Fibroblast of pulmonary artery (primary cell): ENCODE data around the gene LEKR1.

Source experiments
- DNase-seq: peaks from one replicate; pipeline ENCODE4 v3.0.0-alpha.2; 2010; ENCODE audit warnings: low read depth
- H3K4me3 ChIP-seq: replicated peaks from 2 replicates; pipeline ENCODE4 v1.5.1; 2011; ENCODE audit warnings: low read depth, mild to moderate bottlenecking, control low read depth, low read length, moderate library complexity
- TF ChIP-seq, protein P1 (sequence below): IDR thresholded peaks from 2 replicates; pipeline ENCODE4 v1.5.1; 2011; ENCODE audit warnings: mild to moderate bottlenecking, control low read depth, low read length, inconsistent platforms; ENCODE audit errors: missing control alignments

Gene LEKR1

GRCh38 chr3:156787926-156788663 lies 38.1 kb upstream of the LEKR1 start:
- TF ChIP-seq, protein P1, sequence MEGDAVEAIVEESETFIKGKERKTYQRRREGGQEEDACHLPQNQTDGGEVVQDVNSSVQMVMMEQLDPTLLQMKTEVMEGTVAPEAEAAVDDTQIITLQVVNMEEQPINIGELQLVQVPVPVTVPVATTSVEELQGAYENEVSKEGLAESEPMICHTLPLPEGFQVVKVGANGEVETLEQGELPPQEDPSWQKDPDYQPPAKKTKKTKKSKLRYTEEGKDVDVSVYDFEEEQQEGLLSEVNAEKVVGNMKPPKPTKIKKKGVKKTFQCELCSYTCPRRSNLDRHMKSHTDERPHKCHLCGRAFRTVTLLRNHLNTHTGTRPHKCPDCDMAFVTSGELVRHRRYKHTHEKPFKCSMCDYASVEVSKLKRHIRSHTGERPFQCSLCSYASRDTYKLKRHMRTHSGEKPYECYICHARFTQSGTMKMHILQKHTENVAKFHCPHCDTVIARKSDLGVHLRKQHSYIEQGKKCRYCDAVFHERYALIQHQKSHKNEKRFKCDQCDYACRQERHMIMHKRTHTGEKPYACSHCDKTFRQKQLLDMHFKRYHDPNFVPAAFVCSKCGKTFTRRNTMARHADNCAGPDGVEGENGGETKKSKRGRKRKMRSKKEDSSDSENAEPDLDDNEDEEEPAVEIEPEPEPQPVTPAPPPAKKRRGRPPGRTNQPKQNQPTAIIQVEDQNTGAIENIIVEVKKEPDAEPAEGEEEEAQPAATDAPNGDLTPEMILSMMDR = no peak
- DNase-seq = peak; percentile 90

DNA sequence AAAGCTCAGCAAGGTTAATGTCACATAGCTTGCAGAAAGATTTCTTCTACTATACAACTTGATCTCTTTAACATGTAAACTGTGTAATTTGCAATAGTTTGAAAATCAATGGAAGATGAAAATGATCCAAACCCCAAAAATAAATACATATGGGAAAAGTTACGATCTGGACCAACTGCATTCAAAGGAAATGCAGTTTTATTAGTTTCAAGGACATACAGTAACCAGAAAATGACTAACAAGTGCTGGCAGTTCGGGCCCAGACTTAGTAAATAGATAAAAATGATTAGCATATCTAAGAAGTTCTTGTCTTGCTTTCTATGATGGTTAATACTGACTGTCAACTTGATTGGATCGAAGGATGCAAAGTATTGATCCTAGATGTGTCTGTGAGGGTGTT lies 37.3 kb upstream of the LEKR1 start:
- no peak overlapping the region for H3K4me3 ChIP-seq
- DNase-seq = no peak
- TF ChIP-seq, protein P1 = no peak

More at GRCh38 chr3:156787926-156788663, 38.1 kb upstream of the LEKR1 start:
- no peak overlapping the region for H3K4me3 ChIP-seq

GRCh38 chr3:156790156-156790555 lies 36.0 kb upstream of the LEKR1 start:
- peak; percentile 22 for DNase-seq
- no peak overlapping the region for H3K4me3 ChIP-seq
- TF ChIP-seq, protein P1 = no peak

DNA sequence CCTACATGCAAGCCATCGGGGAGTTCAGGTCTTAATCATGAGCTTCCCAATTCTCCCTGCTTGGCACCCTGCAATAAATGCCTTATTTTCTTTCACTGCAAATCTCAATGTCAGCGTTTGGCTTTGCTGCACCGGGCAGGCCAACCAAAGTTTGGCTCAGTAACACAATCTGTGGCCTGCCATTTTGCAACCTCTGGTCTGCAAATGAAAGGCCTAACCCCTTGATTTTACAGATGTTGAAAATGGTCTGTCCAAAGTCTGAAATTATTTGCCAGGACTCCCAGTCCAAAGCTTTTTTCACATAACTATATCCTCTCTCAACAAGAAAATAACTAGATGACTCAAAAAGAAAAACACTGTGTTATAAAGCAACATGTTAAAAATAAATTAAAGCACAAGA lies 34.0 kb upstream of the LEKR1 start:
- TF ChIP-seq, protein P1 = no peak
- no peak for DNase-seq
- H3K4me3 ChIP-seq = no peak overlapping the region

GRCh38 chr3:156792536-156792935 lies 33.6 kb upstream of the LEKR1 start:
- no peak overlapping the region for H3K4me3 ChIP-seq
- DNase-seq = no peak
- TF ChIP-seq, protein P1 = no peak

GRCh38 chr3:156792945-156793344 lies 33.2 kb upstream of the LEKR1 start:
- no peak overlapping the region for H3K4me3 ChIP-seq
- DNase-seq = no peak
- TF ChIP-seq, protein P1 = no peak

DNA sequence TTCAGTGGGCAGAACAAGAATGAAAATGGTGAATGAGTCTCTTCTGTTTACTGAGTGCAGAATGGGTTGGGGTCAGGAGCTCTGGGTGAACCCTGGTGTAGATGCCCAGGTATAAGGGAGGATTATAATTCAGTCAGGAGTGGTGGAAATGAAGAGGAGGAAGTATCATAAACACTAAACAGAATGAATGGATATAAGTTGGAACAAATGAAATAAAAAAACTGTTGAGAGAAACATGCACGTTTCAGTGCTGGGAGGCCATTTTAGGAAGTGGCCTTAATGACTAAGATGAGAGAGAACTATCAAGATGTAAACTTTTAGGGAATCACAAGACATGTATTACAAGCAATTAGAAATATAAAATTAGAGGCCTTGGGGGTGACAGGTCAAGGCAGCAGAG lies 32.8 kb upstream of the LEKR1 start:
- H3K4me3 ChIP-seq = no peak overlapping the region
- no peak for DNase-seq
- TF ChIP-seq, protein P1 = no peak
